GM12878 (cell line): Measurements from ENCODE around the gene RSF1. TPM values are rescaled to one million over a fixed set of nuclear protein-coding genes. Genes with fewer than 3 reads are reported as not detected.

Source experiments
- ATAC-seq: fragments of 200-7000 bp; cut with Tn5 transposase; 3 replicates; pipeline ENCODE4 v1.9.1; 2020; ENCODE audit warnings: mild to moderate bottlenecking, moderate library complexity
- BruUV-seq: library from RNA; stranded (reverse); fragments of 400-500 nt; replicated peaks from 2 replicates; lab custom pipeline; 2021; lab: Mats Ljungman, UMichigan
- CTCF ChIA-PET: fragments of 300-600 bp; sonication (Branson Sonifier 250); formaldehyde crosslinking; extraction: SDS; loops from one replicate; lab custom pipeline; 2021; ENCODE audit warnings: inconsistent platforms; lab: Yijun Ruan, JAX
- POLR2A ChIA-PET: fragments of 350-600 bp; formaldehyde crosslinking; extraction: SDS; loops from one replicate; lab custom pipeline; 2021; ENCODE audit warnings: inconsistent platforms; lab: Charles Lee
- RAD21 ChIA-PET: fragments of 300-600 bp; sonication (Branson Sonifier 250); formaldehyde crosslinking; loops from one replicate; lab custom pipeline; 2023; ENCODE audit warnings: antibody characterized with exemption; ENCODE audit not compliant: unreplicated experiment; lab: Charles Lee
- SMC1A ChIA-PET: fragments of 300-600 bp; sonication (Branson Sonifier 250); formaldehyde crosslinking; loops from one replicate; lab custom pipeline; 2023; ENCODE audit not compliant: unreplicated experiment, uncharacterized antibody; lab: Charles Lee
- DNase-seq: peaks from one replicate; pipeline ENCODE4 v3.0.0-alpha.2; 2011; ENCODE audit warnings: low read depth, low spot score
- FAIRE-seq: peaks from 3 replicates; lab custom pipeline; 2011; peaks lifted over from hg19 to GRCh38; lab: Jason Lieb, UNC
- H2AFZ ChIP-seq: 2 replicates; pipeline ENCODE4 v1.6.0; 2011; ENCODE audit warnings: low read depth, low read length, control low read depth; ENCODE audit not compliant: control insufficient read depth
- H3K27ac ChIP-seq: 2 replicates; pipeline ENCODE4 v1.5.1; 2011; ENCODE audit warnings: control low read depth; ENCODE audit not compliant: control insufficient read depth, insufficient read depth
- H3K27me3 ChIP-seq, 2 experiments: replicated peaks in 1 of 2; 2 replicates each; pipeline versions ENCODE4 v1.6.0 to v1.6.1; 2011; ENCODE audit warnings: low read length in 1 of 2; ENCODE audit not compliant: control insufficient read depth in 2 of 2, insufficient read depth in 2 of 2
- H3K36me3 ChIP-seq, 2 experiments: 2 replicates each; pipeline ENCODE4 v1.5.1; 2011; ENCODE audit warnings: low read length in 1 of 2; ENCODE audit not compliant: control insufficient read depth in 2 of 2, insufficient read depth in 2 of 2
- H3K4me1 ChIP-seq: 2 replicates; pipeline ENCODE4 v1.6.1; 2011; ENCODE audit warnings: mild to moderate bottlenecking, low read length, moderate library complexity, mixed read lengths; ENCODE audit not compliant: control insufficient read depth, insufficient read depth
- H3K4me2 ChIP-seq: 2 replicates; pipeline ENCODE4 v1.6.0; 2011; ENCODE audit warnings: control low read depth; ENCODE audit not compliant: control insufficient read depth, insufficient read depth
- H3K4me3 ChIP-seq: fragments of 200-600 bp; sonication (generic); 2 replicates; pipeline ENCODE4 v1.5.1; 2016
- H3K79me2 ChIP-seq: 2 replicates; pipeline ENCODE4 v1.6.0; 2011; ENCODE audit warnings: low read length; ENCODE audit not compliant: control insufficient read depth, insufficient read depth
- H3K9ac ChIP-seq: 2 replicates; pipeline ENCODE4 v1.8.0; 2011; ENCODE audit warnings: low read length, control low read depth, mixed read lengths; ENCODE audit not compliant: control insufficient read depth, insufficient read depth
- H3K9me3 ChIP-seq: replicated peaks from 3 replicates; pipeline ENCODE4 v1.5.1; 2011; ENCODE audit warnings: mild to moderate bottlenecking, low read length; ENCODE audit not compliant: control insufficient read depth, insufficient read depth
- H4K20me1 ChIP-seq: 2 replicates; pipeline ENCODE4 v1.6.0; 2011; ENCODE audit not compliant: control insufficient read depth, insufficient read depth
- NFYB ChIP-seq: IDR thresholded peaks from 2 replicates; pipeline ENCODE4 v1.6.1; 2011; ENCODE audit warnings: low read depth, mild to moderate bottlenecking, low read length, improper control_type of control experiment, moderate library complexity; ENCODE audit not compliant: insufficient read depth
- NR2F1 ChIP-seq: fragments of 450-650 bp; conservative IDR thresholded peaks from 2 replicates; pipeline ENCODE4 v1.6.1; 2017; ENCODE audit warnings: mild to moderate bottlenecking
- POLR2AphosphoS2 ChIP-seq: IDR thresholded peaks from 2 replicates; pipeline ENCODE4 v1.6.1; 2011; ENCODE audit warnings: low read depth, mild to moderate bottlenecking, low read length, improper control_type of control experiment, moderate library complexity
- RAD51 ChIP-seq: fragments of 450-650 bp; IDR thresholded peaks from 2 replicates; pipeline ENCODE4 v1.6.1; 2016; ENCODE audit warnings: moderate library complexity, mild to moderate bottlenecking, inconsistent platforms
- WGBS: methylation state at CpG from one replicate; pipeline ENCODE4 v1.1.6; 2016; ENCODE audit warnings: low lambda C conversion rate; ENCODE audit not compliant: insufficient replicate concordance, insufficient coverage; ENCODE audit errors: missing lambda C conversion rate; 5-methylcytosine and 5-hydroxymethylcytosine counted together
- in situ Hi-C: fragments of 300-500 bp; cut with MboI; formaldehyde crosslinking; loops from 9 replicates; pipeline ENCODE4 v1.14.3; 2018; ENCODE audit warnings: mixed read lengths
- intact Hi-C: fragments of 100-400 bp; cut with micrococcal nuclease; formaldehyde crosslinking; loops from one replicate; pipeline ENCODE4 v1.14.2; 2022; ENCODE audit not compliant: unreplicated experiment
- polyA plus RNA-seq, 11 experiments: library from polyadenylated mRNA; depleted of rRNA in 4 of 11; unstranded in 6 of 11; stranded (reverse) in 5 of 11; fragments of >200 nt; fragmentation: Nextera tagmentation in 4 of 11; fragmentation: Illumina TruSeq in 1 of 11; extraction: Ambion mirVana in 4 of 11; extraction: Trizol in 1 of 11; gene quantifications; 1 replicate in 1 of 11; 2 replicates in 10 of 11; pipeline versions ENCODE4 v1.2.1 to v1.2.3, GENCODE V29; 2011 to 2016; ENCODE audit warnings: inconsistent platforms in 2 of 11, missing spikeins in 2 of 11, low read depth in 1 of 11
- total RNA-seq, 4 experiments: library from RNA; depleted of rRNA in 3 of 4; stranded (reverse); fragments of >200 nt in 3 of 4; fragmentation: Illumina TruSeq in 1 of 4; extraction: Trizol in 1 of 4; gene quantifications; 2 replicates each; pipeline versions ENCODE4 v1.2.1 to v1.2.3, GENCODE V29; 2013 to 2021
- TF ChIP-seq, protein P1 (sequence below): fragments of 450-650 bp; IDR thresholded peaks from 2 replicates; pipeline ENCODE4 v1.6.1; 2014; ENCODE audit warnings: mild to moderate bottlenecking
- TF ChIP-seq, protein P2 (sequence below): fragments of 450-650 bp; IDR thresholded peaks from 2 replicates; pipeline ENCODE4 v1.6.1; 2017; ENCODE audit warnings: antibody characterized with exemption, mild to moderate bottlenecking, moderate library complexity

RSF1 gene
- total and polyA plus RNA-seq, 10 of the 15 experiments (the other 5 are each of a cell fraction or from before 2014, with no cell fraction given), result 9.0 to 45.3 (median 30.0) TPM

DNA sequence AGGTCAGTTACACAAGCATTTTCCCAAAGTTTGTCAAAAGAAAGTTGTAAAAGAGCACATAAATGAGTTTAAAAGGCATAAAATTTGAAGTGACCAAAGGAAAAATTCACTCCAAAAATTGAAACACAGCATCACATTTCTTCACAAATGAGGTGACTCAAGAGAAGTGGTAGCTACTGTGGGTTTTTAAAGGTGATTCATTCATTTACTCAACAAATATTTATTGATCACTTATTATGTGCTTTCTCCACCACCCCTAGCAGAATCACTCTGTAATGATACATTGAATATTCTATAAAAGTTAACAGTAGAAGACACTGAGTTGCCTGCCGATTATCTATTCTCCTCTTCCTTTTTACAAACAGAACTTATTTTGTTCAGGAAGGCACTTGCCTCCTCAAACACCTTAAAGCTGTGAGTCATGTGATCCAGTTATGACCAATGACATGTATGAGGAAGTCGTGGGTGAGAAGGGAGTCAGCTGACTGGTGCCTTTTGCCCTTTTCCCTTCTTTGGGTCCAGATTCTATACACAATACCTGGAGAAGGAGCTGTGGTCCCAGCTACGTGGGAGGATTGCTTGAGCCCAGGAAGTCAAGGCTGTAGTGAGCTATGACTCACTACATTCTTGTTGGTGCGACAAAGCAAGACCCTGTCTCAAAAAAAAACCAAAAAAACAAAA is 115.2 kb downstream of the RSF1 start:
- POLR2A ChIA-PET, result interaction anchor here (0.6 to 1.0 kb wide), 3 partner anchors 20 to 1880 kb away, joined by 4 to 8 read pairs (median 5); no protein-coding TSS in a partner anchor
- FAIRE-seq, result no peak
- H3K4me2 ChIP-seq, result no peak overlapping the region

More for the DNA sequence above, 115.2 kb downstream of the RSF1 start:
- in situ Hi-C loops, result no loop called here
- H3K79me2 ChIP-seq, result no peaks in the 10 kb centered on the region
- intact Hi-C loops, result no loop called here
- no peaks in the 10 kb centered on the region; the same call in 2 of the 3 replicates for H3K9me3 ChIP-seq
- ChIA-PET RAD21 (interaction anchor here (0.8 to 1.2 kb wide), 3 partner anchors 21 to 294 kb away, joined by 3 to 5 read pairs (median 3); no protein-coding TSS in a partner anchor), SMC1A (interaction anchor here (0.8 to 1.5 kb wide), 3 partner anchors 7 to 34 kb away, joined by 3 read pairs; no protein-coding TSS in a partner anchor), CTCF (interaction anchor here (0.6 to 1.3 kb wide), 3 partner anchors 12 to 859 kb away, joined by 3 read pairs; no protein-coding TSS in a partner anchor)
- DNase-seq (no peak), ATAC-seq (peak; percentile 62)
- H3K27me3 ChIP-seq, result no peaks in the 10 kb centered on the region
- H3K4me3 ChIP-seq, result no peak overlapping the region
- H3K9ac ChIP-seq, result no peak overlapping the region
- H2AFZ ChIP-seq, result no peak overlapping the region
- WGBS, result 80% methylated on average over 4 of the region's 4 CpGs
- H3K4me1 ChIP-seq, result 0 out of 2 replicates have a peak, but pooled peaks cover 5% of the 10 kb centered on the region
- H3K27ac ChIP-seq, result no peak overlapping the region
- no peaks in the 10 kb centered on the region for H4K20me1 ChIP-seq
- no peak for TF ChIP-seq POLR2AphosphoS2
- TF ChIP-seq, protein P1, sequence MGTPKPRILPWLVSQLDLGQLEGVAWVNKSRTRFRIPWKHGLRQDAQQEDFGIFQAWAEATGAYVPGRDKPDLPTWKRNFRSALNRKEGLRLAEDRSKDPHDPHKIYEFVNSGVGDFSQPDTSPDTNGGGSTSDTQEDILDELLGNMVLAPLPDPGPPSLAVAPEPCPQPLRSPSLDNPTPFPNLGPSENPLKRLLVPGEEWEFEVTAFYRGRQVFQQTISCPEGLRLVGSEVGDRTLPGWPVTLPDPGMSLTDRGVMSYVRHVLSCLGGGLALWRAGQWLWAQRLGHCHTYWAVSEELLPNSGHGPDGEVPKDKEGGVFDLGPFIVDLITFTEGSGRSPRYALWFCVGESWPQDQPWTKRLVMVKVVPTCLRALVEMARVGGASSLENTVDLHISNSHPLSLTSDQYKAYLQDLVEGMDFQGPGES, result no peak
- TF ChIP-seq NFYB, result peak; percentile 80
- peak; percentile 40 for TF ChIP-seq NR2F1
- TF ChIP-seq, protein P2, sequence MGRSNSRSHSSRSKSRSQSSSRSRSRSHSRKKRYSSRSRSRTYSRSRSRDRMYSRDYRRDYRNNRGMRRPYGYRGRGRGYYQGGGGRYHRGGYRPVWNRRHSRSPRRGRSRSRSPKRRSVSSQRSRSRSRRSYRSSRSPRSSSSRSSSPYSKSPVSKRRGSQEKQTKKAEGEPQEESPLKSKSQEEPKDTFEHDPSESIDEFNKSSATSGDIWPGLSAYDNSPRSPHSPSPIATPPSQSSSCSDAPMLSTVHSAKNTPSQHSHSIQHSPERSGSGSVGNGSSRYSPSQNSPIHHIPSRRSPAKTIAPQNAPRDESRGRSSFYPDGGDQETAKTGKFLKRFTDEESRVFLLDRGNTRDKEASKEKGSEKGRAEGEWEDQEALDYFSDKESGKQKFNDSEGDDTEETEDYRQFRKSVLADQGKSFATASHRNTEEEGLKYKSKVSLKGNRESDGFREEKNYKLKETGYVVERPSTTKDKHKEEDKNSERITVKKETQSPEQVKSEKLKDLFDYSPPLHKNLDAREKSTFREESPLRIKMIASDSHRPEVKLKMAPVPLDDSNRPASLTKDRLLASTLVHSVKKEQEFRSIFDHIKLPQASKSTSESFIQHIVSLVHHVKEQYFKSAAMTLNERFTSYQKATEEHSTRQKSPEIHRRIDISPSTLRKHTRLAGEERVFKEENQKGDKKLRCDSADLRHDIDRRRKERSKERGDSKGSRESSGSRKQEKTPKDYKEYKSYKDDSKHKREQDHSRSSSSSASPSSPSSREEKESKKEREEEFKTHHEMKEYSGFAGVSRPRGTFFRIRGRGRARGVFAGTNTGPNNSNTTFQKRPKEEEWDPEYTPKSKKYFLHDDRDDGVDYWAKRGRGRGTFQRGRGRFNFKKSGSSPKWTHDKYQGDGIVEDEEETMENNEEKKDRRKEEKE, result no peak
- peak; percentile 73; the same call in 1 of the 2 replicates for TF ChIP-seq RAD51
- no TSS peak for BruUV-seq
- peaks cover 0 to 8% of the 10 kb centered on the region in 2 experiments; a peak in 2 of 4 replicates for H3K36me3 ChIP-seq
